ENCODE results near the gene MEST.
"Not testable (repeated sequence)": the region's sequence is repeated elsewhere in the genome, so short reads cannot be mapped to it uniquely, and the experiment has no call there.

The MEST gene

GRCh38 chr7:130491841-130492522, at the start of gene MEST:
TSS of gene MEST (plus strand) at chr7:130492085. CDS start at chr7:130492314, 229 bp downstream.
- DNase-seq (ENCODE audit: low read depth in 2 of 2) = no peak

- no peak for DNase-seq (ENCODE audit: low read depth in 2 of 2)
Observed at GRCh38 chr7:130442601-130443000, 49.3 kb upstream of the MEST start.

- no peak for DNase-seq (ENCODE audit: low read depth in 2 of 2)
Observed at GRCh38 chr7:130444234-130444633, 47.7 kb upstream of the MEST start.

GRCh38 chr7:130444751-130445407, 47.0 kb upstream of the MEST start:
- no peak for DNase-seq (ENCODE audit: low read depth in 2 of 2)

GRCh38 chr7:130446259-130446658, 45.6 kb upstream of the MEST start:
- DNase-seq (ENCODE audit: low read depth in 2 of 2) = no peak

GRCh38 chr7:130451344-130451743, 40.5 kb upstream of the MEST start:
- not testable (repeated sequence) for DNase-seq (ENCODE audit: low read depth in 2 of 2)

- no peak for DNase-seq (ENCODE audit: low read depth in 2 of 2)
Observed at GRCh38 chr7:130452951-130453350, 38.9 kb upstream of the MEST start.

- DNase-seq (ENCODE audit: low read depth in 2 of 2) = no peak
Observed at GRCh38 chr7:130454959-130455358, 36.9 kb upstream of the MEST start.

GRCh38 chr7:130458257-130458656, 33.6 kb upstream of the MEST start:
- no peak for DNase-seq (ENCODE audit: low read depth in 2 of 2)

GRCh38 chr7:130461272-130461671, 30.6 kb upstream of the MEST start:
- no peak for DNase-seq (ENCODE audit: low read depth in 2 of 2)

- DNase-seq (ENCODE audit: low read depth in 2 of 2) = no peak
Observed at GRCh38 chr7:130463553-130464434, 28.1 kb upstream of the MEST start.

GRCh38 chr7:130468612-130469011, 23.3 kb upstream of the MEST start:
- DNase-seq (ENCODE audit: low read depth in 2 of 2) = no peak

- DNase-seq (ENCODE audit: low read depth in 2 of 2) = no peak
Observed at GRCh38 chr7:130471974-130472373, 19.9 kb upstream of the MEST start.

- no peak for DNase-seq (ENCODE audit: low read depth in 2 of 2)
Observed at GRCh38 chr7:130473289-130473688, 18.6 kb upstream of the MEST start.

- DNase-seq (ENCODE audit: low read depth in 2 of 2) = no peak
Observed at GRCh38 chr7:130473876-130474275, 18.0 kb upstream of the MEST start.

- no peak for DNase-seq (ENCODE audit: low read depth in 2 of 2)
Observed at GRCh38 chr7:130475776-130476175, 16.1 kb upstream of the MEST start.

- DNase-seq (ENCODE audit: low read depth in 2 of 2) = no peak
Observed at GRCh38 chr7:130476297-130477150, 15.4 kb upstream of the MEST start.

- no peak for DNase-seq (ENCODE audit: low read depth in 2 of 2)
Observed at GRCh38 chr7:130478991-130479390, 12.9 kb upstream of the MEST start.

- no peak for DNase-seq (ENCODE audit: low read depth in 2 of 2)
Observed at GRCh38 chr7:130479716-130480400, 12.0 kb upstream of the MEST start.

GRCh38 chr7:130481898-130482297, 10.0 kb upstream of the MEST start:
- no peak for DNase-seq (ENCODE audit: low read depth in 2 of 2)

GRCh38 chr7:130483031-130483430, 8.9 kb upstream of the MEST start:
- no peak for DNase-seq (ENCODE audit: low read depth in 2 of 2)

Data from stimulated activated CD8-positive, alpha-beta memory T cell treated with anti-CD3 and anti-CD28 coated beads, Interleukin-15, amount 100 ng/mL, for 48 hours (primary cell).